Muscle of arm (tissue), 12 donors: Measurements from ENCODE around the gene HES4. TPM values are rescaled to one million over a fixed set of nuclear protein-coding genes. Genes with fewer than 3 reads are reported as not detected.
"Not testable (repeated sequence)": the region's sequence is repeated elsewhere in the genome, so short reads cannot be mapped to it uniquely, and the experiment has no call there.

Experiments used
- DNase-seq: peaks from one replicate; pipeline ENCODE4 v3.0.0-alpha.2; 2013
- polyA plus RNA-seq, 12 donors: library from polyadenylated mRNA; unstranded; fragments of 120-200 nt; gene quantifications; one replicate each; pipeline ENCODE4 v1.2.1, GENCODE V29; 2013; ENCODE audit not compliant: insufficient read length in 12 of 12

HES4 gene
- polyA plus RNA-seq, 12 donors, result 6.4 to 34.3 (median 10.3) TPM; not detected in 1

DNA sequence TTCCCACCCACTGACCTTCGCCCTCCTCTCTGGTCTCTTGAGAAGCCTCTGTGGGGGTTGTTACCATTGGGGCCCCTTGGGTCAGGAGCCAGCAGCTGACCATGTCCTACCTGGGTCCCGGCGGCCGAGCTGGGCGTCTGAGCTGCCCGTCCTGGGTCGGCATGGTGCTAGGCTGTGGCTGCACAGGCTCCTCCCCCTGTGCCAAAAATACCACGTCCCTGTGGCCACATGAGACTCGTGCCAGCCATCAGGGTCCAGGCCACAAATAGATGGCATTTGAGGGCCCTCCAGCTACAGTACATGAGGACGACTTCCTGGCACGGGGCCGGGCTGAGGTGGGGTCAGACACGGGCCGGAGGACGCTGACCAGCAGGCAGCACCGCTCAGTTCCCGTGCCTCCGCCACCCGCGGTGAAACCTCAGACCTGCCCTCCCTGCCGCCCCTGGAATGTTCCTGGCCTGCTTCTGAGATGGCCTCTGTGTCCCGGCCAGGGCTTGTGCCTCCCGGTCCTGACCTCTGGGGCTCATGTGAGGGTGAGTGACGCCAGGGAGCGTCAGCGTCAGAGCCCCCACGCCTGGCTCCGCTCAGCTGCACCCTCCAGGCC, 17.8 kb downstream of the HES4 start, which contains the start of gene PERM1:
Gene PERM1, minus strand, starts transcription at position 139 of the 604 bp plus-strand sequence. CDS start 1,064 bp downstream, outside the sequence.
- no peak for DNase-seq

DNA sequence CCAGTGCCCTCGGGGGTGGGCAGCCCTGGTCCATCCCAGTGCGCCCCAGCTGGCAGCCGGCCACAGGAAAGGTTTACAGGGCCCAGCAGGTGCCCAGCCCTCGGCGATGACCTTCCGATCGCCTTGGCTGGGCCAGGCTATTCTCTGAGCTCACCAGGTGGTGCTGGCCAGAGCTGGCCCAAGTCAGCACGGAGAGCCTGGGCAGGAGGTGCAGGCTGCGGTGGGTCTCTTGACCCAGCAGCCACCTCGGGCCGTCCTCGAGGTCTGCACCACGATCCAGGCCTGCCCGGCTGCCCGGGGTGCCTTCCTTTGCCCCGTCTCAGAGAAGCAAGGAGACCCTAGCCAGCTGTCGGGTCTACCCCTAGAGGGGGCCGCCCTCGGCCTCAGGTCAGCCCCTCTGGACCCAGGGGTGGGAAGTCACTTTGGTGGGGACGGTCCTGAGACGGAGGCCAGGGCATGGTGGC, 18.4 kb downstream of the HES4 start:
- DNase-seq, result no peak

DNA sequence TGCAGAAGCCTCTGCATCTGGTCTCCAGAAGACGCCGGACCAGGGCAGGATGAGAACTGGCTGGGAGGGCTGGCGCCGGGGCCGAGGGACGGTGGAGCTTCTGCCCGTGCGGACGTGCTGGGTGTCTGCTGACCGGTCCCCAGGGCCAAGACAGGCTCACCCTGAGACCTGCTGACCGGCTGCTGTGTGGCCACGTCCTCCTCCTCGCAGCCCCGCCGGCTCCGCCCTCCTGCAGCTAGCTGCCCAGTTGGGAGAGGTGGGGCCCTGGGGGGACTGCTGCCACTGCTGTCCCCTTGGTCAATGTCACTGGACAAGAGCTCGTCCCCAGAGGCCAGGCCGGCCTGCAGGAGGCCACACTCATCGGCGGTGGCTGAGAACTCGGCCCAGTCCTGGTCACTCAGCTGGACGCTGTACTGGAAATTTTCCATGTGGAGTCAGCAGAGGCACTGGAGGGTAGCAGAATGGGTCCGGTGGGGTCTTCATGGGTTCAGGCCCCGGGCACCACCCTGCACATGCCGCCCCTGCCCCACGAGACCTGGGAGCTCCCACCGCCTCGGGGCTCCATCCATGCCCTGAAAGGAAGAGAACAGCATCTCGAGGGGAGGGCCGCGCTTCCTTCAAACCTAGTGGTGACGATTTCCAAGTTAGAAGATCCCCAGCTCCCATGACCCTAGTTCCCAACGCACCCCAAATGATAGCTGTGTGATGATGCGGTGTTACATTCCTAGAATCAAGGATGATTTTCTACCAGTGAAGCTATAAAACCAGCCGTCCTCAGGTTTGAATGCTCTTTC, 19.1 kb downstream of the HES4 start:
- no peak for DNase-seq

DNA sequence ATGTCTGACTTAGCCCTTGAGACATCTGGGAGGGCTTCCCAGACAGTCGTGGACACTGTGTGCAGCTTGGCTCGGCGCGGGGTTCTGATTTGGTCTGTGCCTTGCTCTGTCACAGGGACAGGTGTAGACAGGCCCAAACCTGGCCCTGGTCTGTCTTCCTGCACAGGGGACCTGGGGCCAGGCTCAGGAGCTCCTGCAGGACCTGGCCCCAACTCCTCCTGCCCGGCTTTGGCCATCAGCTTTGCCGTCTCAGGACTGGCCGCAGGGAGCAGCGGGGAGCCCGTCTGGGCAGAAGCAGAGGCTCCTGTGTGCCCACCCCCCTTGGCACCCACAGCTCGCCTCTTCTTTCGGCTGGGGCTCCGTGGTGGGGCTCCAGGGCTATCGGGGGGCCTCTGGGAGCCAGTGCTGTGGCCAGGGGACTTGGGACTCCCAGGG, 19.7 kb downstream of the HES4 start:
- no peak for DNase-seq

DNA sequence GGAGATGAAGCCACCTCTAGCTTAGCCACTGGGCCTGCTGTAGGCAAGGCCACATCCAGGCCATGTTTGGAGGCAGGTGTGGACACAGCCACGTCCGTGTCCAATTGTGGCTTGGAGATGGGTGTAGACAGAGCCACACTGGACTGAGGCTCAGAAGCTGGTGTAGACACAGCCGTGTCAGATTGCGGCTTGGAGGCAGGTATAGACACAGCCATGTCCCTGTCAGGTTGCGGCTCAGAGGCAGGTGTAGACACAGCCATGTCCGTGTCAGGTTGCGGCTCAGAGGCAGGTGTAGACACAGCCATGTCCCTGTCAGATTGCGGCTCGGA, 20.2 kb downstream of the HES4 start:
- no peak for DNase-seq

DNA sequence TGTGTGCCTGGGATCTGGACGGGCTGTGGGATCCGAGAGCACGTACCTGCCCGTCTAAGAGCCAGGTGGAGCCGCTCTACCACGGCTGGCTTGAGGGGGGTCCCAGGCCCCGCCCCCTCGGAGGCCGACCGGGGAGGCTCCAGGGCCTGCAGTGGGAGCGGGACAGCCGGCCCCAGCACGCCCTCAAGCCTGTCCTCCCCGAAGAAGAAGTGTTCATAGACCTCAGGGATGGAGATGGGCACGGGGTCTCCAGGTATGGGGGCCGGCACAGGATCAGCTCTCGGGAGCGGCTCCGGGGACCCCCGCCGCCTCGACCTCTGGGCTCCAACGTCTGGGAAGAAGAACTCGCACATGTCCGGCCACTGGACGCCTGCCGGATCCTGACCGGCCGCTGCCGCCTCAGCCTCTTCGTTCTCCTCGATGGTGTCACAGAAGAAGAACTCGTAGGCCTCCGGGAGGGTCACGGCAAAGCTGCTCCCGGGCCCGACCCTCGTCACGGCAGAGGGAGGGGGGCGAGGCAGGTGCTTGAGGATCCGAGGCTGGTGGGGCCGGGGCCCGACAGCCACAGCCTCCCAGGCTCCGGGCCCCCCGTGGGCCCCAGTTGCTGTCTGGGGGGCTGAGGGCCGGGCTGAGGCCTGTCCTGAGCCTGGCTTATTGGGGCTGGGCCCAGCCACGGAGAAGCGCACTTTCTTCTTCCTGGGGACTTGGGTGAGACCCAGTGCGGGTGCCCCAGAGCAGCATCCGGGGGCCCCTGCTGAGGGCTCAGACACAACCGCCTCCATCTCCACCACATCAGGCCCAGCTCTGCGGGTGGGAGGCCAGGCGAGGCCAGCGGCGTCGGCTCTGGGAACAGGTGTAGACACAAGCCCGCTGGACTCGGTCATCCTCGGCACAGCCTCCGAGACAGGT, 20.8 kb downstream of the HES4 start:
- DNase-seq, result no peak

DNA sequence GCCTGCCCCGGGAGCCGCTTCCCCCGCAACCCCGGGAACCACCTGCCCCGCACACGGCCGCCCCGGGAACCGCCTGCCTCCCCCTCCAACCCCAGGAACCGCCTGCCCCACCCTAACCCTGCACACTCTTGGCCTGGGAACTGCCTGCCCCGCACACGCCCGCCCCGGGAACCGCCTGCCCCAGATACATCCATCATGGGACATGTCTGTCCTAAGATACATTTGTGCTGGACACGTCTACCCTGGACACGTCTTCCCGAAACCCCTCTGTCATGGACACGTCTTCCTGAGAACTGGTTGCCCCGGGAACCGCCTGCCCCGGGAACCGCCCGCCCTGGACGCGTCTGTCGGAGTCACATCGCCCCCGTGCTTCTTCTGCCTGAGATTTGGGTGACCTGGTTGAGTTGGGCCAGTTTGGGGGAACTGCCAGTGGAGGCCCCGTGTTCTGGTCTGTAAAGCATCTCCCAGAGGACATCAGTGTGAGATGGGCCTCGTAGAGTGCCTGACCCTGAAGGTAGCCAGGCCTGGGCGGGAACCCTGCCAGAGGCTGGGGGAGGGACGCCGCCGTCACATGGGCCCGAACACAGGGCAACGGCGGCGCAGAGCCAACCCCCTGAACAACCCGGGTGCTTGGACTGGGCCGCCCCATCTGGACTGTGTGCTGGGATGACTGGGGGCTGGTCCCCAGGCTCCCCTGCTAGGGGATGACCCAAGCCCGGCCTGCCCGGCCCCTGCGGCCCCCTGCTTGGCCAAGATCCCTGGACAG, 21.6 kb downstream of the HES4 start:
- DNase-seq, result no peak

DNA sequence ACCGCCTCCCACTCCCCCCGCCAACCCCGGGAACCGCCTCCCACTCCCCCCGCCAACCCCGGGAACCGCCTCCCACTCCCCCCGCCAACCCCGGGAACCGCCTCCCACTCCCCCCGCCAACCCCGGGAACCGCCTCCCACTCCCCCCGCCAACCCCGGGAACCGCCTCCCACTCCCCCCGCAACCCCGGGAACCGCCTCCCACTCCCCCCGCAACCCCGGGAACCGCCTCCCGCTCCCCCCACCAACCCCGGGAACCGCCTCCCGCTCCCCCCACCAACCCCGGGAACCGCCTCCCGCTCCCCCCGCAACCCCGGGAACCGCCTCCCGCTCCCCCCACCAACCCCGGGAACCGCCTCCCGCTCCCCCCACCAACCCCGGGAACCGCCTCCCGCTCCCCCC, 23.1 kb downstream of the HES4 start:
- DNase-seq, result not testable (repeated sequence)

DNA sequence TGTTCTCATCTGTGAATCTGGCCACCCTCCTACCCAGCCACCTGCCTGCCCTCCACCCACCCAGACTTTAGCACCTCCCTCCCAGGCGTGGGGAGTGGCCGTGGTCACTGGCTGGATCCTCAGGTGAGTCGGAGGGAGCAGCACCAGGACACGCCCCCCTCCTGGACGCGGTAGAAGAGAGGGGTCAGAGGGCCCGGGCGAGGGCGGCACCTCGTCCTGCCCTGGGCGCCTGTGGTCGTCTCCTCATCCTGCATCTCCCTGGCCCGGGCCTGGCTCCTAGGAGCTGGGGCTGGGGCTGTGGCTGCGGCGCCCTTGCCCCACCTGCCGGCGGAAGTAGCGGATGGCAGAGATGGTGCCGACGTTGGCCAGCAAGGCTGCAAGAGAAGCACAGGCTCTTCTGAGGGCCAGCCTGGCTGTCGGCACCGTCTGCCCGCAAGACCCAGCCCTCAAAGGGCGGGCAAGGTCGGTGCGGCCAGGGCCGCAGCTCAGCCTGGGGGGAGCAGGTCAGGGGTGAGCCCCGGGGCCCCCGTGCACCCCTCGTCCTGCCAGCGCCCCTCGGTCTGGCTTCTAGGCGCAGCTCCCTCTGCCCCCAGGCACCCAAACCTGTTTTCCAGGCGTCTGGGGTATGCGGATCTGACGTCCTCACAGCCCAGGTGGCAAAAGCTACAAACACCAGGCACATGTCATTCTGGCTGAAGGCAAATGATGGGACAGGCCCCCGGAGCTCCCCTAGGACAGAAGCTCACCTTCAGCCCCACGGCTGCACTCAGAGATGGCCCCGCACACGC, 23.8 kb downstream of the HES4 start:
- DNase-seq, result no peak

DNA sequence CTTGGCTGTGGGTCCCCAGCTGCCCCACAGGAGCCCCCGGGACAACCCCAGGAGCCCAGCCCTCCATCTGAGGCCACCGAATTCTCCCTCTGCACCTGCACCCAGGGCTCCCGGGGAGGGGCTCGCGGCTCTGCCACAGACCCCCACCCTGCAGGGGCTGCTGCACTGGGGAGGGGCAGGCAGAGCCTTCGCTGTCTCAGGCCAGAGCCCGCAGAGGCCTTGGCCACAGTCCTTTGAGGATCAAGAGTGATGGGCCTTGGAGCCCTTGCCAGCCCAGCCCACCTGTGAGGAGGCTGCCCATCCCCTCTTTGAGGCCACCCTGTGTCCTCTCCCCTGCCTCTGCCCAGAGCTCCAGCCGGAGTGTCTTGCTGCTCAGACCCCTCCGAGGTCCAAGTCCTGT, 24.5 kb downstream of the HES4 start:
- no peak for DNase-seq

DNA sequence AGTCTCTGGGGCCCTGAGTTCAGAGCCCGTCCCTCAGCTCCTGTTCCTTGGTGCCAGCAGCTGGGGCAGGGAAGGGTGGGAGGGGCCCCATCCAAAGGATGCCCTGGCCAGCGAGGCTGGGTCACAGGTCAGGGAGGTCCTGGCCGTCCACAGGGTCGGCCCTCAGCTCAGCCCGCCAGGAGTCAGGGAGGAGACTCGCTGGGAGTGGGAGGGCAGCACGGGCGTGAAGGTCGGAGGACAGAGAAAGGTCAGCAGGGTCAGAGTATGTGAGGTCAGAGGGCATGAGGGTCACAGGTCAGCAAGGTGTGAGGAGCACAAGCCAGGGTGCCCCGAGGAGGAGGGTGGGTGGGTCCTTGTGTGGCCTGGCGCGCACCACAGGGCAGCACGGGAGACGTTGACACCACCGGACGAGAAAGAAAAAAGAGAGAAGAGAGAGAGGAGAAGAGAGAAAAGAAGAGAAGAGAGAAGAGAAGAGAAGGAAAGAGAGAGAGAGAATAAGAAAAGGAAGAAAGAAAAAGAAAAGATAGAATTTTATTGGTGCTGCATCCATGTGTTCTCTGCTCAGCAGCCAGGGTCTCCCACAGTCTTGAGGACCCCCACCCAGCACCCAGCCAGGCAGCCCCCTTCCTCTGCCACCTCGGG, 25.1 kb downstream of the HES4 start:
- no peak for DNase-seq

DNA sequence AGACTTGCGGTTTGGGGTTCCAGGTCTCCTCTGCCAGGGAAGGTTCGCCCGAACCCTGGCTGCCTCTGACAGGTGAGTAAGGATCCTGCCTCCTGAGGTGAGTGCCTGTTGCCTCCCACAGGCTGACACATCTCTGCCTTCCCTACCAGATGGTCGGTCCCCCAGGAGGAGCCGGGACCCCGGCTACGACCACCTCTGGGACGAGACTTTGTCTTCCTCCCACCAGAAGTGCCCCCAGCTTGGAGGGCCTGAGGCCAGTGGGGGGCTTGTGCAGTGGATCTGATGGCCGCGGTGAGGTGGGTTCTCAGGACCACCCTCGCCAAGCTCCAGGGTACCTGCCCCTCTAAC, 25.6 kb downstream of the HES4 start:
- no peak for DNase-seq

DNA sequence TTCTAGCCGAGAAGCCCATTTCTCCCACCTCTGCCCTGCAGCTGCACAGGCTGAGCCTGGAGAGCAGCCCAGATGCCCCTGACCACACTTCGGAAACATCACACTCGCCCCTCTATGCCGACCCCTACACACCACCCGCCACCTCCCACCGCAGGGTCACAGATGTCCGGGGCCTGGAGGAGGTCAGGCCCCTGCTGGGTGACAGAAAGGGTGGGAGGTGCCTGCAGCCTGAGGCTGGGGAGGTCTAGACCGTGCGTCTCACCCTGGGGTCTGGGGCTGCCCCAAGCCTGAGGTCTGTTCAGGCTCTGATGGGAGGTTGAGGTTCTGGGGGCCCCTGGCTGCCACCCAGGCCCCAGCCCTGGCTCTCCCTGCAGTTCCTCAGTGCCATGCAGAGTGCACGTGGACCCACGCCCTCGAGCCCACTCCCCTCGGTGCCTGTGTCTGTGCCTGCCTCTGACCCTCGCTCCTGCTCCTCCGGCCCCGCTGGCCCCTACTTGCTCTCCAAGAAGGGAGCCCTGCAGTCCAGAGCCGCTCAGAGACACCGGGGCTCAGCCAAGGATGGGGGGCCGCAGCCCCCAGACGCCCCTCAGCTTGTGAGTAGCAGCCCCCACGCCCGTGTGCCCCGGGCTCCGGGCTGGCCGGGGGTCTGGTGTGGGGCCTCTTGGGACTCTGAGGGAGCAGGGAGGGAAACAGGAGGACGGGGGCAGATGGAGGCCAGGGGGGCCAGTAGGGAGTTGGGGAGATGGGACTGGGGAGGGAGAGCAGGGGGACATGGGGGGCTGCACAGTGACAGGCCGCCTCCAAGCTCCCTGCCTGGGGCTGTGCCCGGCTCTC, 26.2 kb downstream of the HES4 start:
- DNase-seq, result no peak

DNA sequence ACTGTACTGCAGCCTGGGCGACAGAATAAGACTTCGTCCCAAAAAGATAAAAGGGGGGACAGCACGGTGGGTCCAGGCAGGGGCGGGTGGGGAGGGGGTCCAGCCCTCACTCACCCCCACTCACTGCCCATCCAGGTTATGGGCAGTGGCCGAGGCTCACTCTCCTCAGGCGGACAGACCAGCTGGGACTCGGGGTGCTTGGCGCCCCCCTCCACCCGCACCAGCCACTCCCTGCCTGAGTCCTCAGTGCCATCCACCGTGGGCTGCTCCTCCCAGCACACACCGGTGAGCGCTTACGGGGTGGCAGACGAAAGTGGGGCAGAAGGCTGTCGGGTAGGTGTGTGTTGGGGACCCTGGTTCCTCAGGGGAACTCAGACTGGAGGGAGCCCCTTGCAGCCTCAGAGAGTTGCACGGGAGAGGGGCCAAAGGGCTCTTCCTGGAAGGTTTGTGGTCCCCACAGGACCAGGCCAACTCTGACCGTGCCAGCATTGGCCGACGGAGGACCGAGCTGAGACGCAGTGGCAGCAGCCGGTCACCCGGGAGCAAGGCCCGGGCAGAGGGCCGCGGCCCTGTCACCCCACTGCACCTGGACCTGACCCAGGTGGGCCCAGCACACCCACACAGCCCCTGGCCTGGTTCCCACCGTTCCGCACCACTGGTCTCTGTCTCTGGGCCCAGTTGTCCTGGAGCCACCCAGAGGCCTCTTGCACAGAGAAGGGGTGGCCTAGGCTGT, 27.0 kb downstream of the HES4 start:
- DNase-seq, result no peak

DNA sequence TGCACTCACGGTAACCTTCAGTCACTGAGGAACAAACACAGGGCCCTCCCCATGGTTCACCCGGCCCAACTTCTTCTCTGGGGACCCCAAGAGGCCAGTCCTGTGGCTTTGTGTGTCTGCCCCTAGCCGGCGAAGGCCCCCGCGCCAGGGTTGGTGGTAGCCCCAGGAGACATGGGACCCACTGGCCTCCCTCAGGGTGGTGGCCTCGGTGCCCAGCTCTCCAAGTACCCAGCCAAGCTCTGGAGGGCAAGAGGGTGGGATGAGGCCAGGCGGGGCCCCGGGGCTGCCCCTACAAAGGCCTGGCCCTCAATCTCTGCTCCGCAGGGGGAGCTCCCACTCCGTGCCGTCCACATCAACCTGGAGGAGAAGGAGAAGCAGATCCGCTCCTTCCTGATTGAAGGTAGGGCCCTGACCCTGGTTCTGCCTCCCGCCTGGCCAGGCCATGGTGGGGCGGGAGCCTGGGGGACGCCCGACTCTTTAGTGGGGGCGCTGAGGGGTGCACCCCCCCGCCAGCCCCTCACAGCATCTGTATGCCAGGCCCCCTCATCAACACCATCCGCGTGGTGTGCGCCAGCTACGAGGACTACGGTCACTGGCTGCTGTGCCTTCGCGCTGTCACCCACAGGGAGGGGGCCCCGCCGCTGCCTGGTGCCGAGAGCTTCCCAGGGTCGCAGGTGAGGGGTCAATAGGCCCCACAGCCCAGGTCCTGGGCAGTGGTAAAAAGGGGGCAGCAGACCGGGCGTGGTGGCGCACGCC, 28.0 kb downstream of the HES4 start:
- no peak for DNase-seq

DNA sequence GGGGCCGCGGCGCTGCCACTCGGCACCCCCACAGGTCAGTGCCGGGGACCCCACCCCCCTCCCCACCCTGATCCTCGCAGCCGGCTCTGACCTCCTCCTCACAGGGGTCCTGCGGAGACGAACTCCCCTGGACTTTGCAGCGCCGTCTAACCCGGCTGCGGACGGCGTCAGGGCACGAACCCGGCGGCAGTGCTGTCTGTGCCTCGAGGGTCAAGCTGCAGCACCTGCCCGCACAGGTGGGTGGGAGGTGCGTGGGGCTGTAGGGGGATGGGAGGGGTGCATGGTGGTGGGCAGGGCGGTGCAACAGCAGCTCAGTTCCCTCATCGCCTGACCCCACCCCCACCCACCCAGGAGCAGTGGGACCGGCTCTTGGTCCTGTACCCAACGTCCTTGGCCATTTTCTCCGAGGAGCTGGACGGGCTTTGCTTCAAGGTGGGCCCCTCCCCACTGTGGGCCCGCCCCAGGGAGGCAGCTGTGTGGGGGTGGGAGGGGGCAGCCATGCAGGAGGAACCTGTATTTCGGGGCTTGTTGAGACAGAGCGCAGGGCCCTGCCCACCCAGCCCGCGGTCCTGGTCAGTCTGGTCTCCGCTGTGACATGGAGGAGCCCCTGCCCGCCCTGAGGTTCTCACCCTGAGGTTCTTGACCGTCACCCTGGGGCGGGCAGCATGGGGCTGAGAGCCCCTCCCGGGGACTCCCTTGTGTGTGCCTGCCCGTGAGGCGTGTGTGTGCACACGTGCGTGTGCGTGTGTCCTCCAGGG, 28.7 kb downstream of the HES4 start:
- DNase-seq, result no peak
